Ascending aorta (tissue), 2 donors: ENCODE measurements around the gene NFYA. TPM values are rescaled to one million over a fixed set of nuclear protein-coding genes. Genes with fewer than 3 reads are reported as not detected.

ENCODE experiments used
- DNase-seq, 2 donors: peaks; one replicate each; pipeline ENCODE4 v3.0.0-alpha.2; 2019; ENCODE audit warnings: low spot score in 2 of 2
- H3K27ac ChIP-seq, 2 donors: fragments of 200-600 bp; sonication (generic); one replicate each; pipeline ENCODE4 v1.5.1; 2016 to 2017; ENCODE audit warnings: mild to moderate bottlenecking in 1 of 2
- H3K27me3 ChIP-seq: fragments of 200-600 bp; sonication (generic); one replicate; pipeline ENCODE4 v1.5.1; 2017
- H3K36me3 ChIP-seq, 2 donors: fragments of 200-600 bp; sonication (generic); one replicate each; pipeline ENCODE4 v1.5.1; 2016
- H3K4me1 ChIP-seq, 2 donors: fragments of 200-600 bp; sonication (generic); one replicate each; pipeline ENCODE4 v1.5.1; 2016 to 2017; ENCODE audit warnings: mild to moderate bottlenecking in 1 of 2
- H3K4me3 ChIP-seq, 2 donors: fragments of 200-600 bp; sonication (generic); one replicate each; pipeline ENCODE4 v1.5.1; 2016 to 2017; ENCODE audit warnings: mild to moderate bottlenecking in 1 of 2
- H3K9me3 ChIP-seq, 2 donors: fragments of 200-600 bp; sonication (generic); one replicate each; pipeline ENCODE4 v1.5.1; 2016
- CTCF ChIP-seq, 3 experiments: fragments of 200-600 bp in 2 of 3; fragments of 450-650 bp in 1 of 3; sonication (generic) in 2 of 3; IDR thresholded peaks; one replicate each; pipeline ENCODE4 v1.5.1; 2016 to 2019; ENCODE audit warnings: antibody characterized with exemption in 3 of 3, mild to moderate bottlenecking in 1 of 3, moderate library complexity in 1 of 3
- intact Hi-C: fragments of 100-400 bp; cut with DNase I; formaldehyde crosslinking; loops from one replicate; pipeline ENCODE4 v1.15.1; 2023
- total RNA-seq: library from RNA; depleted of rRNA; stranded (reverse); fragments of >200 nt; gene quantifications from one replicate; pipeline ENCODE4 v1.1.0, GENCODE V29; 2016

Gene NFYA
- total RNA-seq, 1 donor from 2014 or later, result 10.4 TPM

DNA sequence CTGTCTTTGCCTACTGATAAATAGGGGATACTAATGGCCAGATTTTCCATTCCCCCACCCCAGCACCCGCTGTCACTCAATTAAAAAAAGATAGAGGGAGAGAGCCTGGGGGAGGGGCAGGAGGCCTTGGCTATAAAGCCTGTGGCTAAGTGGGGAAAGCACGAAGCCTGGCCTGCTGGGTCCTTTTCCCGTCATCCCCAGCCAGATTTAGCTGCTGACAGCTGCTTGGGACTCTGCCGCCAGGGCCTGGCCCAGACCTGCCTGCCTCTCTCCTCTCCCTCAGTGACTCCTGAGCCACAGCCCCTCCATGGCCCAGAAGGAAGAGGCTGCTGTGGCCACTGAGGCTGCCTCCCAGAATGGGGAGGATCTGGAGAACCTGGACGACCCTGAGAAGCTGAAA lies 19.7 kb upstream of the NFYA start, which contains the start of gene APOBEC2:
Gene APOBEC2 (plus strand): TSS at position 162 of the 400 bp plus-strand sequence. CDS start 146 bp downstream, at position 308.
- intact Hi-C loops, result no loop called here
- peak within 1 kb of the TSS in 1 of 2 donors; percentile 30 for H3K27ac ChIP-seq
- H3K36me3 ChIP-seq, result no peaks in the 10 kb centered on the region
- H3K27me3 ChIP-seq, result no peaks in the 10 kb centered on the region
- no peak within 1 kb of the TSS for H3K4me3 ChIP-seq
- H3K9me3 ChIP-seq, result no peaks in the 10 kb centered on the region
- TF ChIP-seq CTCF (IDR thresholded peaks at IDR 0.05), result no peak
- no peaks in the 10 kb centered on the region for H3K4me1 ChIP-seq
- DNase-seq, result no peak

GRCh38 chr6:41054511-41054910 lies 18.3 kb upstream of the NFYA start:
- no peaks in the 10 kb centered on the region for H3K9me3 ChIP-seq
- H3K27ac ChIP-seq, result no peak overlapping the region
- H3K4me1 ChIP-seq, result no peaks in the 10 kb centered on the region

GRCh38 chr6:41055149-41055548 lies 17.6 kb upstream of the NFYA start:
- Histone ChIP-seq H3K4me1 (no peaks in the 10 kb centered on the region), H3K4me3 (no peak overlapping the region), H3K9me3 (no peaks in the 10 kb centered on the region), H3K27me3 (no peaks in the 10 kb centered on the region), H3K27ac (no peak overlapping the region), H3K36me3 (no peaks in the 10 kb centered on the region)
- intact Hi-C loops, result no loop called here
- TF ChIP-seq CTCF (IDR thresholded peaks at IDR 0.05), result no peak
- DNase-seq, result no peak

More at GRCh38 chr6:41054511-41054910, 18.3 kb upstream of the NFYA start:
- no peaks in the 10 kb centered on the region for H3K27me3 ChIP-seq
- intact Hi-C loops, result no loop called here
- no peak overlapping the region for H3K4me3 ChIP-seq
- no peak for DNase-seq
- no peaks in the 10 kb centered on the region for H3K36me3 ChIP-seq
- no peak for TF ChIP-seq CTCF (IDR thresholded peaks at IDR 0.05)

DNA sequence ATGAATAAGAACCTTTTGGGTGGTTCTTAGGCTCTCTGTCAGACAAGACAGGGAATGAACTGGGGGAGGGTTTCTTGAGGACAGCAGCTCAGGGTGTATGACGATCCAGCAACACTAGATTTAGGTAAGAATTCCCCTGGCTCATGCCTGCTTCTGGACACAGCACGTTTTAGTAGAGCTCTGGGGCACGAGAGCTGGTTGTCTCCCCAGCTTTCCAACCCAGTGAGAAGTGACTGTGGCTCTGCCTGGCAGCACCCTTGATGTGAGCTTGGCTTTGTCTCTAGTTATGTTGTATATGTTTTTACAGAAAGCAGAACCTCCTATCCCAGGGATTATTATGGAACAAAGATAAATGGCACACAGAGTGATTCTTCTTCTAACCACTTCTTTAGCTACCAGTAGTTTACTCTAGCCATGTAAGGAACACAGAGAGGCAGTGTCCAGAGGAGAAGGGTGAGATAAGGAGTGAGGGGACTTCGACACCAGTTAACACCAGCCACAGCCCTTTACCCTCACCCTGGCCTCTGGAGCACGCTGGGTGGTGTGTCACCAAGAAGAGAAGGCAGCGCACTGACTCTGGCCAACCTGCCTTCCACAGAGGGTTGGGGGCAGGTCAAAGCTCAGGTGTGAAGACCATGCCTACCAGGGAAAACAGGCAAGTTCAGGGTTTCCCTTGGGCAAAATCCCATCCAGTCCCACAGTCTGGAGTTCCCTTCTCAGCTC lies 15.8 kb upstream of the NFYA start:
- H3K27me3 ChIP-seq, result no peaks in the 10 kb centered on the region
- no peaks in the 10 kb centered on the region for H3K4me1 ChIP-seq
- no peak overlapping the region for H3K4me3 ChIP-seq
- no peak overlapping the region for H3K27ac ChIP-seq
- no peak for DNase-seq
- TF ChIP-seq CTCF (IDR thresholded peaks at IDR 0.05), result no peak
- H3K36me3 ChIP-seq, result peaks cover 5 to 7% of the 10 kb centered on the region in 2 donors
- intact Hi-C loops, result no loop called here
- H3K9me3 ChIP-seq, result no peaks in the 10 kb centered on the region

DNA sequence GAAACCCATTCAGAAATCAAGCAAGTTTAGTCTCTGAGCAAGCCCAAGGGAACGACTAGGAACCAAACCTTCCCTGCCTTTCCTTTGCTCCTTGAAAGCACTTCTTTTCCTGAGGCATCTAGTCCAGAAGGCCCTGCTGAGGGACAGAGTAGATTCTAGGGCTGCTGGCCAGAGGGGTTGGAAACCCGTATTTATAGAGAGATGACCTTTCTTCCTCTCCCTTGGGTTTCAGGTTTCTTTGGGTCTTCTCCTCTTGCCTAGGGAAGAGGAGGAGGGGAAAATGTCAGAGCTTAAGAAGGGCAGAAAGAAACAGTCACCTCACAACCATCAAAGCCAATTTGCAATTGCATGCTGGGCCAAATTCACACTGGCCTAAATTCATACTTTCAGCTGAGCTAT lies 14.0 kb upstream of the NFYA start:
- Histone ChIP-seq H3K4me1 (no peaks in the 10 kb centered on the region), H3K9me3 (no peaks in the 10 kb centered on the region), H3K36me3 (peaks cover 5 to 8% of the 10 kb centered on the region in 2 donors), H3K4me3 (no peak overlapping the region), H3K27me3 (no peaks in the 10 kb centered on the region), H3K27ac (no peak overlapping the region)
- intact Hi-C loops, result no loop called here
- no peak for TF ChIP-seq CTCF (IDR thresholded peaks at IDR 0.05)
- no peak for DNase-seq
